ENCODE results near the gene TNFRSF6B.

Gene TNFRSF6B

DNA sequence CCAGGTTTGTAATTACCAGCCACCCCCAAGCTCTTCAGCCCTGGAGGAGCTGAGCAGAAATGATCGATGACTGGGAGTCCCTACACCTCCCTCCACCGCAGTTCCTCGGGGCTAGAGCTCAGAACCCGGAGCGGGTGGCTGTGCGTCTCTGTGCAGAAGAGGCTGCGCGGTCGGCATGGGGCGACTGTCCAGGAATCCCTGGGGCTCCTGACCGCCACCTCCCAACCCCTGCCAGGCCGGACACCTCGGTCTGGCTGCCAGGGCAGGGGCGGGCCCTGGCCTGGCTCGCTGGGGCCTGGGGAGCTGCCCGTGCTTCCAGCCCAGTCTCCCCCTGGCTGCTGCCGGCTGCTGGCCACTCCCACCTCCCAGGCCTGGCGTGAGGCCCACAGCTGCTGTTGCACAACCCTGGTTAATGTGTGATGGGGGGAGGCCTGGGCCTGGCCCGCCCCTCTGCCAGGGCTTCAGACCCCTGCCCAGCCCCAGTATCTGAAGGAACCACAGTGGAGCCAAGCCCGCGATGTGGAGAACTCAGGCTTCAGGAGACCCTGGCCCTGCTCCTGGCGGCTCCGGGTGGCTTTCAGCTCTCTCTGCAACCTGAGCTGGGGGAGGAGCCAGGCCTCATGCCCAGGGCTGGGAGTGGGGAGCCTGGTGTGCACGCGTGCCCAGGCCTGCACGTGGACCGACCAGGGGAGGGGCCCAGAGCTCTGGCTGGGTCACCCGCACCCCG, 44.3 kb downstream of the TNFRSF6B start:
- DNase-seq (ENCODE audit: low read depth in 1 of 2, low spot score in 1 of 2) = peak; percentile 77 to 91
- peak overlapping the region; percentile 81 for H3K27ac ChIP-seq (replicated peaks)
- TF ChIP-seq, protein P1, sequence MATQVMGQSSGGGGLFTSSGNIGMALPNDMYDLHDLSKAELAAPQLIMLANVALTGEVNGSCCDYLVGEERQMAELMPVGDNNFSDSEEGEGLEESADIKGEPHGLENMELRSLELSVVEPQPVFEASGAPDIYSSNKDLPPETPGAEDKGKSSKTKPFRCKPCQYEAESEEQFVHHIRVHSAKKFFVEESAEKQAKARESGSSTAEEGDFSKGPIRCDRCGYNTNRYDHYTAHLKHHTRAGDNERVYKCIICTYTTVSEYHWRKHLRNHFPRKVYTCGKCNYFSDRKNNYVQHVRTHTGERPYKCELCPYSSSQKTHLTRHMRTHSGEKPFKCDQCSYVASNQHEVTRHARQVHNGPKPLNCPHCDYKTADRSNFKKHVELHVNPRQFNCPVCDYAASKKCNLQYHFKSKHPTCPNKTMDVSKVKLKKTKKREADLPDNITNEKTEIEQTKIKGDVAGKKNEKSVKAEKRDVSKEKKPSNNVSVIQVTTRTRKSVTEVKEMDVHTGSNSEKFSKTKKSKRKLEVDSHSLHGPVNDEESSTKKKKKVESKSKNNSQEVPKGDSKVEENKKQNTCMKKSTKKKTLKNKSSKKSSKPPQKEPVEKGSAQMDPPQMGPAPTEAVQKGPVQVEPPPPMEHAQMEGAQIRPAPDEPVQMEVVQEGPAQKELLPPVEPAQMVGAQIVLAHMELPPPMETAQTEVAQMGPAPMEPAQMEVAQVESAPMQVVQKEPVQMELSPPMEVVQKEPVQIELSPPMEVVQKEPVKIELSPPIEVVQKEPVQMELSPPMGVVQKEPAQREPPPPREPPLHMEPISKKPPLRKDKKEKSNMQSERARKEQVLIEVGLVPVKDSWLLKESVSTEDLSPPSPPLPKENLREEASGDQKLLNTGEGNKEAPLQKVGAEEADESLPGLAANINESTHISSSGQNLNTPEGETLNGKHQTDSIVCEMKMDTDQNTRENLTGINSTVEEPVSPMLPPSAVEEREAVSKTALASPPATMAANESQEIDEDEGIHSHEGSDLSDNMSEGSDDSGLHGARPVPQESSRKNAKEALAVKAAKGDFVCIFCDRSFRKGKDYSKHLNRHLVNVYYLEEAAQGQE (IDR thresholded peaks at IDR 0.05; ENCODE audit: insufficient replicate concordance, low read depth) = no peak
- TF ChIP-seq POLR2AphosphoS5 (IDR thresholded peaks at IDR 0.05; ENCODE audit: low read depth) (no peak; the same call in 1 of the 2 replicates), SPI1 (IDR thresholded peaks at IDR 0.05; ENCODE audit: borderline replicate concordance, low read depth) (no peak), GABPA (IDR thresholded peaks at IDR 0.05; ENCODE audit: low read depth) (no peak)
- TF ChIP-seq, protein P2, sequence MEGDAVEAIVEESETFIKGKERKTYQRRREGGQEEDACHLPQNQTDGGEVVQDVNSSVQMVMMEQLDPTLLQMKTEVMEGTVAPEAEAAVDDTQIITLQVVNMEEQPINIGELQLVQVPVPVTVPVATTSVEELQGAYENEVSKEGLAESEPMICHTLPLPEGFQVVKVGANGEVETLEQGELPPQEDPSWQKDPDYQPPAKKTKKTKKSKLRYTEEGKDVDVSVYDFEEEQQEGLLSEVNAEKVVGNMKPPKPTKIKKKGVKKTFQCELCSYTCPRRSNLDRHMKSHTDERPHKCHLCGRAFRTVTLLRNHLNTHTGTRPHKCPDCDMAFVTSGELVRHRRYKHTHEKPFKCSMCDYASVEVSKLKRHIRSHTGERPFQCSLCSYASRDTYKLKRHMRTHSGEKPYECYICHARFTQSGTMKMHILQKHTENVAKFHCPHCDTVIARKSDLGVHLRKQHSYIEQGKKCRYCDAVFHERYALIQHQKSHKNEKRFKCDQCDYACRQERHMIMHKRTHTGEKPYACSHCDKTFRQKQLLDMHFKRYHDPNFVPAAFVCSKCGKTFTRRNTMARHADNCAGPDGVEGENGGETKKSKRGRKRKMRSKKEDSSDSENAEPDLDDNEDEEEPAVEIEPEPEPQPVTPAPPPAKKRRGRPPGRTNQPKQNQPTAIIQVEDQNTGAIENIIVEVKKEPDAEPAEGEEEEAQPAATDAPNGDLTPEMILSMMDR (IDR thresholded peaks at IDR 0.05; ENCODE audit: insufficient read depth, low read length) = no peak
- H3K27me3 ChIP-seq (ENCODE audit: insufficient read depth, poor library complexity, severe bottlenecking) = no peaks in the 10 kb centered on the region
- peak overlapping the region; percentile 67 for H3K4me3 ChIP-seq (replicated peaks; ENCODE audit: insufficient read depth, low read length)

DNA sequence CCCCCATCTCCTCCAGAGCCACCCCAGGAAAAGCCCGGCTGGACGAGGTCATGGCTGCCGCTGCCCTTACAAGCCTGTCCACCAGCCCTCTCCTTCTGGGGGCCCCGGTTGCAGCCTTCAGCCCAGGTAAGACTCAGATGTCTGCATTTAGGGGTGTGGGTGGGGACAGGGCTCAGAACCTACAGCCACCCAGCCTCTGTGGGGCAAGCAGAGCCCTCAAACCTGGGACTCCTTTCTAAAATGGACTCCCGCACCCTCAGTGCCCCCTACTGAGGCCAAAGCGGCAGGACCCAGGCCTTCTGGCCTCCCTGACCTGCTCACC, 44.9 kb downstream of the TNFRSF6B start:
- no peak for DNase-seq (ENCODE audit: low read depth in 1 of 2, low spot score in 1 of 2)
- H3K4me3 ChIP-seq (replicated peaks; ENCODE audit: insufficient read depth, low read length) = peak overlapping the region; percentile 67
- H3K27ac ChIP-seq (replicated peaks) = peak overlapping the region; percentile 81
- no peaks in the 10 kb centered on the region for H3K27me3 ChIP-seq (ENCODE audit: insufficient read depth, poor library complexity, severe bottlenecking)
- TF ChIP-seq POLR2AphosphoS5 (IDR thresholded peaks at IDR 0.05; ENCODE audit: low read depth) (no peak), GABPA (IDR thresholded peaks at IDR 0.05; ENCODE audit: low read depth) (no peak), SPI1 (IDR thresholded peaks at IDR 0.05; ENCODE audit: borderline replicate concordance, low read depth) (no peak)
- TF ChIP-seq, protein P1 (IDR thresholded peaks at IDR 0.05; ENCODE audit: insufficient replicate concordance, low read depth) = no peak
- TF ChIP-seq, protein P2 (IDR thresholded peaks at IDR 0.05; ENCODE audit: insufficient read depth, low read length) = no peak

DNA sequence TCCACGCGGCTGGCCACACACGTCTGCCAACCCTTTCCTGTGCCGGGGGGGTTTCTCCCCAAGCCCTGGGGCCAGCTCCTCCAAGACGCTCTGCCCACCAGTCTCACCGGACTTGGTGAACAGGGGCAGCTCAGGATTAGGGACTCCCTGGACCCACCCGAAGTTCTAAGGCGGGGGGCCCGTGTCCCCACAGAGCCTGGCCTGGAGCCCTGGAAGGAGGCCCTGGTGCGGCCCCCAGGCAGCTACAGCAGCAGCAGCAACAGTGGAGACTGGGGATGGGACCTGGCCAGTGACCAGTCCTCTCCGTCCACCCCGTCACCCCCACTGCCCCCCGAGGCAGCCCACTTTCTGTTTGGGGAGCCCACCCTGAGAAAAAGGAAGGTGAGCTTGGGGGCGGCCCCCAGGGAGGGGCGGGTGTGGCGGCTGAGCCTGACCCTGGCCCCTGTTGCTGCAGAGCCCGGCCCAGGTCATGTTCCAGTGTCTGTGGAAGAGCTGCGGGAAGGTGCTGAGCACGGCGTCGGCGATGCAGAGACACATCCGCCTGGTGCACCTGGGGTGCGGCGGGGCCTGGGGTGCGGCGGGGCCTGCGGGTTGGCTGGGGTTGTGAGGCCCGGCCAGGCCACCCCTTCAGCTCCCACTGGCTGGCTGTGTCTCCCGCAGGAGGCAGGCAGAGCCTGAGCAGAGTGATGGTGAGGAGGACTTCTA, 45.4 kb downstream of the TNFRSF6B start:
- TF ChIP-seq POLR2AphosphoS5 (IDR thresholded peaks at IDR 0.05; ENCODE audit: low read depth) (no peak), GABPA (IDR thresholded peaks at IDR 0.05; ENCODE audit: low read depth) (no peak), SPI1 (IDR thresholded peaks at IDR 0.05; ENCODE audit: borderline replicate concordance, low read depth) (no peak)
- TF ChIP-seq, protein P1 (IDR thresholded peaks at IDR 0.05; ENCODE audit: insufficient replicate concordance, low read depth) = no peak
- TF ChIP-seq, protein P2 (IDR thresholded peaks at IDR 0.05; ENCODE audit: insufficient read depth, low read length) = no peak
- DNase-seq (ENCODE audit: low read depth in 1 of 2, low spot score in 1 of 2) = no peak
- Histone ChIP-seq H3K27ac (replicated peaks) (peak overlapping the region; percentile 81), H3K27me3 (ENCODE audit: insufficient read depth, poor library complexity, severe bottlenecking) (no peaks in the 10 kb centered on the region), H3K4me3 (replicated peaks; ENCODE audit: insufficient read depth, low read length) (peak overlapping the region; percentile 67)
